ENCODE data around the gene UBA6. TPM values are rescaled to one million over a fixed set of nuclear protein-coding genes. Genes with fewer than 3 reads are reported as not detected.

Gene UBA6
- total RNA-seq, 1 donor from 2014 or later = 69.6 TPM

GRCh38 chr4:67616478-67616877 is 84.5 kb downstream of the UBA6 start:
- Mint-ChIP-seq H3K27ac (peak overlapping the region; percentile 57), H3K4me3 (no peak overlapping the region), H3K9me3 (peaks cover 6% of the 10 kb centered on the region), H3K36me3 (peaks cover 55% of the 10 kb centered on the region), H3K27me3 (no peaks in the 10 kb centered on the region), H3K4me1 (ENCODE audit: unreplicated experiment) (no peaks in the 10 kb centered on the region)
- no peak for TF ChIP-seq CTCF (conservative IDR thresholded peaks at IDR 0.05)
- no peak for DNase-seq (ENCODE audit: extremely low spot score, unreplicated experiment)

- Mint-ChIP-seq H3K9me3 (peaks cover 7% of the 10 kb centered on the region), H3K27me3 (no peaks in the 10 kb centered on the region), H3K4me1 (ENCODE audit: unreplicated experiment) (no peaks in the 10 kb centered on the region), H3K4me3 (no peak overlapping the region), H3K36me3 (peaks cover 48% of the 10 kb centered on the region), H3K27ac (no peak overlapping the region)
- no peak for TF ChIP-seq CTCF (conservative IDR thresholded peaks at IDR 0.05)
- no peak for DNase-seq (ENCODE audit: extremely low spot score, unreplicated experiment)
Measured at GRCh38 chr4:67615119-67615518, 85.8 kb downstream of the UBA6 start.

GRCh38 chr4:67614186-67614585 is 86.8 kb downstream of the UBA6 start:
- H3K9me3 Mint-ChIP-seq = peaks cover 11% of the 10 kb centered on the region
- DNase-seq (ENCODE audit: extremely low spot score, unreplicated experiment) = no peak
- H3K27me3 Mint-ChIP-seq = no peaks in the 10 kb centered on the region
- no peak overlapping the region for H3K27ac Mint-ChIP-seq
- TF ChIP-seq CTCF (conservative IDR thresholded peaks at IDR 0.05) = no peak
- H3K4me1 Mint-ChIP-seq (ENCODE audit: unreplicated experiment) = no peaks in the 10 kb centered on the region
- H3K4me3 Mint-ChIP-seq = no peak overlapping the region
- H3K36me3 Mint-ChIP-seq = peaks cover 47% of the 10 kb centered on the region

- Mint-ChIP-seq H3K27me3 (no peaks in the 10 kb centered on the region), H3K36me3 (peaks cover 8% of the 10 kb centered on the region), H3K4me3 (no peak overlapping the region), H3K27ac (no peak overlapping the region), H3K9me3 (peaks cover 5% of the 10 kb centered on the region), H3K4me1 (ENCODE audit: unreplicated experiment) (no peaks in the 10 kb centered on the region)
- TF ChIP-seq CTCF (conservative IDR thresholded peaks at IDR 0.05) = no peak
- no peak for DNase-seq (ENCODE audit: extremely low spot score, unreplicated experiment)
Measured at GRCh38 chr4:67608027-67608426, 92.9 kb downstream of the UBA6 start.

- no peak for DNase-seq (ENCODE audit: extremely low spot score, unreplicated experiment)
- TF ChIP-seq CTCF (conservative IDR thresholded peaks at IDR 0.05) = no peak
- Mint-ChIP-seq H3K4me3 (no peak overlapping the region), H3K9me3 (peaks cover 6% of the 10 kb centered on the region), H3K4me1 (ENCODE audit: unreplicated experiment) (no peaks in the 10 kb centered on the region), H3K36me3 (peaks cover under 1% of the 10 kb centered on the region), H3K27ac (no peak overlapping the region), H3K27me3 (no peaks in the 10 kb centered on the region)
Measured at GRCh38 chr4:67604749-67605148, 96.2 kb downstream of the UBA6 start.

- Mint-ChIP-seq H3K27me3 (no peaks in the 10 kb centered on the region), H3K9me3 (peaks cover 5% of the 10 kb centered on the region), H3K4me3 (no peak overlapping the region), H3K36me3 (no peaks in the 10 kb centered on the region), H3K4me1 (ENCODE audit: unreplicated experiment) (no peaks in the 10 kb centered on the region), H3K27ac (no peak overlapping the region)
- no peak for TF ChIP-seq CTCF (conservative IDR thresholded peaks at IDR 0.05)
- no peak for DNase-seq (ENCODE audit: extremely low spot score, unreplicated experiment)
Measured at GRCh38 chr4:67604029-67604381, 97.0 kb downstream of the UBA6 start.

All from type B pancreatic cell (in vitro differentiated cells).